Measurements from ENCODE around the gene MORC3. TPM values are rescaled to one million over a fixed set of nuclear protein-coding genes. Genes with fewer than 3 reads are reported as not detected.
"Not testable (repeated sequence)": the region's sequence is repeated elsewhere in the genome, so short reads cannot be mapped to it uniquely, and the experiment has no call there.

The MORC3 gene
- total RNA-seq, 2 experiments from 2014 or later, result 23.9 to 25.0 TPM

DNA sequence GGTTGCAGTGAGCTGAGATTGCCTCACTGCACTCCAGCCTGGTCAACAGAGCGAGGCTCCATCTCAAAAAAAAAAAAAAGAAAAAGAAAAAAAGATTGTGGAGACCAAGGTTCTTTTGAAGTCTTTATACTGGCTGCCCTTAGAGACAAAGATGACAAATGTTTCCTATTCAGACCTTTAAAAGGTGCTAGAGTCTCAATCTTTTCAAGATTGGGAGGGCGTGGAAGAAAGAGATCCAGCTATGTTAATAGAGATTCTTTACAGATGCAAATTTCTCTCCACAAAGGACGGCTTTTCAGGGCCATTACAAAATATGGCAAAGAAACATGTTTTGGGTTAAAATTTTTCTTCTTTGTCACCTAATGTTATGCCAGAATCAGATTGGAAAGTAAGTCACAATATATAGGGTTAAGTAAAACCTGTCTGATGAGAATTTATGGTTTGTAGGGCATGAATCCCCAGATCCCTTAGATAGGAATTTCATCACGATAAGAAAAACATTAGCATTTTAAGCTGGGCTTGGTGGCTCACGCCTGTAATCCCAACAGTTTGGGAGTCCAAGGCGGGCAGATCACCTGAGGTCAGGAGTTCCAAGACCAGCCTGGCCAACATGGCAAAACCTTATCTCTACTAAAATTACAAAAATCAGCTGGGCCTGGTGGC lies 13.0 kb upstream of the MORC3 start:
- intact Hi-C loops (cut with DNase I, micrococcal nuclease), result no loop called here
- H3K4me3 Mint-ChIP-seq, result no peak overlapping the region
- no peaks in the 10 kb centered on the region for H3K36me3 Mint-ChIP-seq (ENCODE audit: low read depth)
- no peaks in the 10 kb centered on the region for H3K27me3 Mint-ChIP-seq
- peaks cover 7% of the 10 kb centered on the region for H3K9me3 Mint-ChIP-seq (ENCODE audit: low read depth)
- CTCF ChIA-PET, result no interaction called here
- H3K27ac Mint-ChIP-seq, result no peak overlapping the region
- POLR2A ChIA-PET, result no interaction called here
- DNase-seq (no peak), ATAC-seq (no peak)
- H3K4me1 Mint-ChIP-seq, result peaks cover 16% of the 10 kb centered on the region

DNA sequence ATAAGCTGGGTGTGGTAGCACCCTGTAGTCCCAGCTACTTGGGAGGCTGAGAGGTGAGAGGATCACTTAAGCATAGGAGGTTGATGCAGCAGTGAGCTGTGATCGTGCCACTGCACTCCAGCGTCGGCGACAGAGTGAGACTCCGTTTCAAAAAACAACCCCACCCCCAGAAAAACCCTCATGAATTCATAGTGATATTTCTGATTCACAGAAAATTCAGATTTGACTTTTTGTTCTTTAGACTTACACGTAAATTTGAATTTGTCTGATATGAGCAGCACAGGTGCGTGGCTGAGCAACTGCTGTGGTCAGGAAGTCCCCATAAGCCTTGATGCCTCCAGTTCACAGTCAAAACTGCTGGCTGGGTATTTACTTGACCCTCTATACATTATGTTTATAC lies 10.0 kb upstream of the MORC3 start:
- Mint-ChIP-seq H3K36me3 (ENCODE audit: low read depth) (no peaks in the 10 kb centered on the region), H3K27me3 (no peaks in the 10 kb centered on the region), H3K4me1 (peaks cover 7% of the 10 kb centered on the region), H3K4me3 (no peak overlapping the region), H3K27ac (peak overlapping the region; percentile 79), H3K9me3 (ENCODE audit: low read depth) (peaks cover 7% of the 10 kb centered on the region)
- ChIA-PET CTCF (interaction anchor here (1.3 to 1.5 kb wide), 4 partner anchors 9 to 21 kb away, joined by 4 read pairs; partner anchors contain the start of gene MORC3), POLR2A (interaction anchor here (0.7 to 3.0 kb wide), 5 partner anchors 10 to 174 kb away, joined by 3 to 23 read pairs (median 4); partner anchors contain the start of gene MORC3)
- DNase-seq (peak; percentile 83), ATAC-seq (peak; percentile 99)
- intact Hi-C loops (cut with DNase I, micrococcal nuclease), result loop anchor here (1.0 kb wide), 3 partner anchors 10 to 21 kb away; partner anchors contain the start of gene MORC3 (in 2 of the 2)

DNA sequence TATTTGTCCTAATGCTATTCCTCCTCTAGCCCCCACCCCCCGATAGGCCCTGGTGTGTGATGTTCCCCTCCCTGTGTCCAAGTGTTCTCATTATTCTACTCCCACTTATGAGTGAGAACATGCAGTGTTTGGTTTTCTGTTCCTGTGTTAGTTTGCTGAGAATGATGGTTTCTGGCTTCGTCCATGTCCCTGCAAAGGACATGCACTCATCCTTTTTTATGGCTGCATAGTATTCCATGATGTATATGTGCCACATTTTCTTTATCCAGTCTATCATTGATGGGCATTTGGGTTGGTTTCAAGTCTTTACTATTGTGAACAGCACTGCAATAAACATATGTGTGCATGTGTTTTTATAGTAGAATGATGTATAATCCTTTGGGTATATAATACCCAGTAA lies 6.6 kb upstream of the MORC3 start:
- H3K27ac Mint-ChIP-seq; H3K36me3 Mint-ChIP-seq (ENCODE audit: low read depth); ATAC-seq; H3K4me1 Mint-ChIP-seq; H3K27me3 Mint-ChIP-seq; intact Hi-C loops (cut with DNase I, micrococcal nuclease); H3K9me3 Mint-ChIP-seq (ENCODE audit: low read depth); CTCF ChIA-PET; H3K4me3 Mint-ChIP-seq; POLR2A ChIA-PET; DNase-seq: not testable (repeated sequence)

DNA sequence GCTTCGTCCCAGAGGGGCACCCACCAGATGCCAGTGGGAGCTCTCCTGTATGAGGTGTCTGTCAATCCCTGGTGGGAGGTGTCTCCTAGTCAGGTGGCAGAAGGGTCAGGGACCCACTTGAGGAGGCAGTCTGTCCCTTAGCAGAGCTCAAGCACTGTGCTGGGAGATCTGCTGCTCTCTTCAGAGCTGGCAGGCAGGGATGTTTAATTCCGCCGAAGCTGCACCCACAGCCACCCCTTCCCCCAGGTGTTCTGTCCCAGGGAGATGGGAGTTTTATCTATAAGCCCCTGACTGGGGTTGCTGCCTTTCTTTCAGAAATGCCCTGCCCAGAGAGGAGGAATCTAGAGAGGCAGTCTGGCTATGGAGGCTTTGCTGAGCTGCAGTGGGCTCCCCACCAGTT lies 4.0 kb upstream of the MORC3 start:
- H3K36me3 Mint-ChIP-seq (ENCODE audit: low read depth); ATAC-seq; H3K4me3 Mint-ChIP-seq; intact Hi-C loops (cut with DNase I, micrococcal nuclease); H3K27ac Mint-ChIP-seq; H3K9me3 Mint-ChIP-seq (ENCODE audit: low read depth); H3K4me1 Mint-ChIP-seq; DNase-seq; H3K27me3 Mint-ChIP-seq: not testable (repeated sequence)
- CTCF ChIA-PET, result interaction anchor here (1.1 kb wide), 1 partner anchor 63 kb away, joined by 3 read pairs; no protein-coding TSS in a partner anchor
- POLR2A ChIA-PET, result interaction anchor here (1.7 kb wide), 1 partner anchor 18 kb away, joined by 5 read pairs; no protein-coding TSS in a partner anchor

DNA sequence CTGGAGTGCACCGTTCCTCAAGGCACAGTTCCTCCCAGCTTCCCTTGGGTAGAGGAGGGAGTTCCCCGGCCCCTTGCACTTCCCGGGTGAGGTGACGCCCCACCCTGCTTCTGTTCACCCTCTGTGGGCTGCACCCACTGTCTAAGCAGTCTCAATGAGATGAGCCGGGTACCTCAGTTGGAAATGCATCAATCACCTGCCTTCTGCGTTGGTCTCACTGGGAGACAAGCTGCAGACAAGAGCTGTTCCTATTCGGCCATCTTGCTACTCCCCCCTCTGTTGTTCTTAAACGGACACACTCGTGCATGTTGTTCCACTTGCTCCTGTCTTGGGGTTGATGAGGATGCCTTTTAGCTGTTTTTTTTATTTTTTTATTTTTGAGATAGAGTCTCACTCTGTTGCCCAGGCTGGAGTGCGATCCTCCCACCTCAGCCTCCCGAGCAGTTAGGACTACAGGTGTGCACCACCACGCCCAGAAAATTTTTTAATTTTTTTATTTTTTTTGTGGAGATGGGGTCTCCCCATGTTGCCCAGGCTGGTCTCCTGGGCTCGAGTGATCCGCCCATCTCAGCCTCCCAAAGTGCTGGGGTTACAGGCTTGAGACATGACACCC lies 3.0 kb upstream of the MORC3 start:
- peaks cover 11% of the 10 kb centered on the region for H3K4me1 Mint-ChIP-seq
- DNase-seq, result no peak
- H3K9me3 Mint-ChIP-seq (ENCODE audit: low read depth), result no peaks in the 10 kb centered on the region
- intact Hi-C loops (cut with DNase I, micrococcal nuclease), result no loop called here
- no peak overlapping the region for H3K4me3 Mint-ChIP-seq
- POLR2A ChIA-PET, result no interaction called here
- CTCF ChIA-PET, result no interaction called here
- no peak overlapping the region for H3K27ac Mint-ChIP-seq
- H3K27me3 Mint-ChIP-seq, result no peaks in the 10 kb centered on the region
- ATAC-seq, result no peak
- peaks cover 2% of the 10 kb centered on the region for H3K36me3 Mint-ChIP-seq (ENCODE audit: low read depth)

DNA sequence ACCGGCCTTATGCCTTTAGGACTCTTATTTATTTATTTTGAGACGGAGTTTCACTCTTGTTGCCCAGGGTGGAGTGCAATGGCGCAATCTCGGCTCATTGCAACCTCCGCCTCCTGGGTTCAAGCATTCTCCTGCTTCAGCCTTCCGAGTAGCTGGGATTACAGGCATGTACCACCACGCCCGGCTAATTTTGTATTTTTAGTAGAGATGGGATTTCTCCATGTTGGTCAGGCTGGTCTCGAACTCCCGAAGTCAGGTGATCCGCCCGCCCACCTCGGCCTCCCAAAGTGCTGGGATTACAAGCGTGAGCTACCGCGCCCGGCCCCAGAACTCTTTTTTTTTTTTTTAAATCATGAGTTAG lies 611 bp upstream of the MORC3 start:
- ATAC-seq, DNase-seq: not testable (repeated sequence)

DNA sequence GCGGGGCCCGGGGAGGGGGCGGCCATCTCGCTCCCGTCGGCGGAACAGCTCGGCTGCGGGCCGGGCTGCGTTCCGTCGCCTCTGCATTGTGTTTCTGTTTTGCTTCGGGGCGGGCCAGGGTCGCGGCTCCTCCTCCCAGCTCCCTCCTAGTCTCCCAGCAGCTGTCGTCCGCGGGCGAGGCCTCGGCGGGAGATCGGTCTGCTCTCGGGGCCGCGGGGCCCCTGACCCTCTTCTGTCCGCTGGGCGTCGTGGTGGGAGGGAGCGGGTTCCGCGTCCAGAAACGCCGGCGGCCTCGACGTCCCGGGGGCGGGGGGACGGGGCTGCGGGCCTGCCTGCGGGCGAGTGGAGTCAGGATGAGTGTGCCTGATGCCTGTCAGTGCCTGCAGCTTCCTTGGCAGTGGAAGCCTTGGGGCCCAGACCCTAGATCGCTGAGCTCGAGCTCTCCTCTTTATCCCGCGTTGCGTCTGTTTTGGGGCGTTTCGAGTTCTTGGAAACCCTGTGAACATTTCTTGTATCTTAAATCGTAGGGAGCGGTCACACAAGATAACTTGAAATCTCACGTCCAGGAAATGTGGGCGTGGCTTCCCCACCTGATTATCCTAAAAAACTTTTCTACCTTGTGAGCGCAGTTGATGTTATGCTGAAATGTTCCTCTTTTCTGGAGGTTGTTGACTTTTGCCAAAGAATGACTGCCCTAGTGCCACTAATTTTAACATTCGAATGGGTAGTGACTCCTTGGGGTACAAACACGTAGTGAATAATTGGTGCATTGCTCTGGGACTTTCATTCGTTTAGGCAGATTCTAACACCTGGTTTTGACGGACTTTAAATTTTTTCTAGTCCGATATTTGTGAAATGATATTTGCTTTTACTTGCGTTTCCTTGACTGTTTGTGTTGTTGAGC lies 676 bp downstream of the MORC3 start:
- POLR2A ChIA-PET, result interaction anchor here (0.5 to 2.5 kb wide), 14 partner anchors 11 to 645 kb away, joined by 3 to 27 read pairs (median 4); partner anchors contain the start of genes DOP1B, HLCS and SETD4
- Mint-ChIP-seq H3K36me3 (ENCODE audit: low read depth) (peaks cover 26% of the 10 kb centered on the region), H3K4me3 (peak overlapping the region; percentile 94), H3K4me1 (peaks cover 40% of the 10 kb centered on the region), H3K27me3 (no peaks in the 10 kb centered on the region), H3K27ac (peak overlapping the region; percentile 98), H3K9me3 (ENCODE audit: low read depth) (no peaks in the 10 kb centered on the region)
- ATAC-seq, result peak; percentile 63
- DNase-seq, result peak; percentile 85
- CTCF ChIA-PET, result interaction anchor here (0.8 to 5.4 kb wide), 11 partner anchors 8 to 182 kb away, joined by 3 to 31 read pairs (median 5); no protein-coding TSS in a partner anchor
- intact Hi-C loops (cut with DNase I, micrococcal nuclease), result loop anchor here (1.0 to 2.0 kb wide), 10 partner anchors 10 to 947 kb away; partner anchors contain the start of genes DOP1B (in 2 of the 2), CBR3 (in 1 of the 2), CHAF1B (in 1 of the 2) and HLCS (in 1 of the 2)

More for the DNA sequence above, 611 bp upstream of the MORC3 start:
- Mint-ChIP-seq H3K27ac (peak overlapping the region; percentile 97), H3K4me3 (peak overlapping the region; percentile 94), H3K4me1 (peaks cover 31% of the 10 kb centered on the region), H3K36me3 (ENCODE audit: low read depth) (peaks cover 18% of the 10 kb centered on the region)
- intact Hi-C loops (cut with DNase I, micrococcal nuclease); H3K9me3 Mint-ChIP-seq (ENCODE audit: low read depth); H3K27me3 Mint-ChIP-seq: not testable (repeated sequence)
- POLR2A ChIA-PET, result interaction anchor here (0.6 to 2.5 kb wide), 12 partner anchors 10 to 647 kb away, joined by 3 to 27 read pairs (median 6); partner anchors contain the start of genes DOP1B, HLCS and SETD4
- CTCF ChIA-PET, result interaction anchor here (0.7 to 5.4 kb wide), 10 partner anchors 10 to 638 kb away, joined by 3 to 31 read pairs (median 4); no protein-coding TSS in a partner anchor

DNA sequence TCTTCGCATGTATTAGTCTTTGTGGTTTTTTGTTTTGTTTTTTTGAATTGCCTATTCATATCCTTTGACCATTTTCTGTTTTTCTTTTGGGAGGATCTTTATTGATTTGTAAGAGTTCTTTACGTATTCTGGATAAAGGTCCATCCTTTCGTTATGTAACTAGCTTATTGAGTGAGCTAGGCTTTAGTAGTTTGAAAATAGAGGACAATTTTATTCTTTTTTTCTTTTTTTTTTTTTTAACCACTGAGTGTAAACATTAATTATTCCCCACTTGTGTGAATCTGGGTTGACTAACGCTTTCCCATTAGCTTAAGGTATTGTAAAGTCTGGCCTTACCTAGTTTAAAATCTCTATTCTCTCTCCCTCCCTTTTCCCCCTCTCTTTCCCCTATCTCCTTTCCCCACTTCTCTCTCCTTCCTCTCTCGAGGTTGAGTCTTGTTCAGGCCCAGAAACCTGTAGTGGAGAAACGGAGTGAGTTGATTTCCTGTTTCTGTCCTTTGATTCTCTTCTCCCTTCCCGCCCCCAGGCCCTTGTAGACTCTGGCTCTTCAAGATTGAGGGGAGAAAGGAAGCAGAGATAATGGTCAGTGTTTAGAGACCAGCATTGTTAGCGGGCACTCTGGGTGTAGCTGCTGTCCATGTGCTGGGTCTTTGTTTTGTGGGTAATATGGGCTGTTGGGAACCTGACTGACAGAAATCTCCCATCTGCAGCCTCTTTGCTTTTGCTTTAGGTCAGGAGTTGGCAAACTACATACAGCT lies 1.5 kb downstream of the MORC3 start:
- Mint-ChIP-seq H3K27me3 (no peaks in the 10 kb centered on the region), H3K4me1 (peaks cover 40% of the 10 kb centered on the region), H3K36me3 (ENCODE audit: low read depth) (peaks cover 28% of the 10 kb centered on the region), H3K9me3 (ENCODE audit: low read depth) (no peaks in the 10 kb centered on the region), H3K27ac (peak overlapping the region; percentile 98), H3K4me3 (peak overlapping the region; percentile 94)
- DNase-seq, result no peak
- CTCF ChIA-PET, result interaction anchor here (0.9 to 5.4 kb wide), 11 partner anchors 9 to 186 kb away, joined by 3 to 31 read pairs (median 5); no protein-coding TSS in a partner anchor
- ATAC-seq, result no peak
- POLR2A ChIA-PET, result interaction anchor here (0.8 to 2.5 kb wide), 3 partner anchors 15 to 33 kb away, joined by 3 to 27 read pairs (median 3); no protein-coding TSS in a partner anchor
- intact Hi-C loops (cut with DNase I, micrococcal nuclease), result loop anchor here in 1 of 2 experiments (2.0 kb wide), 2 partner anchors 187 to 253 kb away; partner anchors contain the start of gene CBR3

DNA sequence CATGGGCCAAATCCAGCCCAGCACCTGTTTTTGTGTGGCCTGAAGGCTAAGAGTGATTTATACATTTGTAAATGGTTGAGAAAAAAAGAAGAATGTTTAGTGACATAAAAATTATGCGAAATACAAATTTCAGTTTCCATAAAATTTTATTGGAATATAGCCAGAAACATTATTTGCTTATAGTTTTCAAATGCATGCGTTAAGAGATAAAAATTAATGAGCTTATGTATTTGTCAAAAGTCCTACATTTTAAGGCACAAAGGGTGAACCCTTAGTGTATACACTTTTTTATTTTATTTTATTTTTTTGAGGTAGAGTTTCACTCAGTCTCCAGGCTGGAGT lies 2.1 kb downstream of the MORC3 start:
- DNase-seq (no peak), ATAC-seq (no peak)
- H3K27me3 Mint-ChIP-seq, result no peaks in the 10 kb centered on the region
- ChIA-PET POLR2A (interaction anchor here (1.1 kb wide), 1 partner anchor 33 kb away, joined by 4 read pairs; no protein-coding TSS in a partner anchor), CTCF (interaction anchor here (1.0 to 5.4 kb wide), 7 partner anchors 8 to 187 kb away, joined by 3 to 31 read pairs (median 5); no protein-coding TSS in a partner anchor)
- peak overlapping the region; percentile 98 for H3K27ac Mint-ChIP-seq
- H3K36me3 Mint-ChIP-seq (ENCODE audit: low read depth), result peaks cover 29% of the 10 kb centered on the region
- intact Hi-C loops (cut with DNase I, micrococcal nuclease), result no loop called here
- peak overlapping the region; percentile 94 for H3K4me3 Mint-ChIP-seq
- no peaks in the 10 kb centered on the region for H3K9me3 Mint-ChIP-seq (ENCODE audit: low read depth)
- peaks cover 40% of the 10 kb centered on the region for H3K4me1 Mint-ChIP-seq

DNA sequence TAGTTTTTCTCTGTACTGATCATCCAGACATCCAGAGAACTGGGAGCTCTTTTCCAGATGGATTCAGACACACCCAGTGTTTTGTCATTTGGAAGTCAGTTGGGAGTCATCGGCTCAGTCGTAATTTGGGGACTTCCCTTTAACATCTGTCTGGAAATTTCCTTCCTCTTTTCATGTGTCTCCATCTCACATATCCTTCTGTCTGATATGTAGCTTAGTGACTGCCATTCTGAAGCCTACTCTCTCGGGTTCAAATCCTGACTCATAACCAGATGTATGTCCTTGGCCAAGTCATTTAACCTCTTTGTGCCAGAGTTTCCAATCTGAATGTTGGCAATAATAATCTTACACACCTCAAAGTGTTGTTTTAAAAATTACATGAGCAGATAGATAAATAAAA lies 3.0 kb downstream of the MORC3 start:
- Mint-ChIP-seq H3K27ac (peak overlapping the region; percentile 81), H3K9me3 (ENCODE audit: low read depth) (no peaks in the 10 kb centered on the region), H3K4me3 (peak overlapping the region; percentile 29), H3K27me3 (no peaks in the 10 kb centered on the region), H3K4me1 (peaks cover 48% of the 10 kb centered on the region), H3K36me3 (ENCODE audit: low read depth) (peaks cover 32% of the 10 kb centered on the region)
- intact Hi-C loops (cut with DNase I, micrococcal nuclease), result no loop called here
- DNase-seq (no peak), ATAC-seq (no peak)
- CTCF ChIA-PET, result interaction anchor here (0.7 to 5.4 kb wide), 7 partner anchors 8 to 176 kb away, joined by 3 to 31 read pairs (median 3); no protein-coding TSS in a partner anchor
- POLR2A ChIA-PET, result interaction anchor here (0.7 to 1.1 kb wide), 4 partner anchors 13 to 167 kb away, joined by 3 to 5 read pairs (median 4); no protein-coding TSS in a partner anchor

All from activated CD4-positive, alpha-beta T cell treated with anti-CD3 and anti-CD28 coated beads for 36 hours (primary cell).